HG03060 (cell line): ENCODE measurements around the gene STK39.
A peak's percentile ranks its signal among the peaks of the same experiment; 100 is the strongest.

Experiments used
- ATAC-seq: cut with Tn5 transposase; IDR thresholded peaks from one replicate; pipeline ENCODE4 v1.9.1; 2021; ENCODE audit warnings: low read depth, moderate number of reproducible peaks; ENCODE audit not compliant: unreplicated experiment

The STK39 gene

DNA sequence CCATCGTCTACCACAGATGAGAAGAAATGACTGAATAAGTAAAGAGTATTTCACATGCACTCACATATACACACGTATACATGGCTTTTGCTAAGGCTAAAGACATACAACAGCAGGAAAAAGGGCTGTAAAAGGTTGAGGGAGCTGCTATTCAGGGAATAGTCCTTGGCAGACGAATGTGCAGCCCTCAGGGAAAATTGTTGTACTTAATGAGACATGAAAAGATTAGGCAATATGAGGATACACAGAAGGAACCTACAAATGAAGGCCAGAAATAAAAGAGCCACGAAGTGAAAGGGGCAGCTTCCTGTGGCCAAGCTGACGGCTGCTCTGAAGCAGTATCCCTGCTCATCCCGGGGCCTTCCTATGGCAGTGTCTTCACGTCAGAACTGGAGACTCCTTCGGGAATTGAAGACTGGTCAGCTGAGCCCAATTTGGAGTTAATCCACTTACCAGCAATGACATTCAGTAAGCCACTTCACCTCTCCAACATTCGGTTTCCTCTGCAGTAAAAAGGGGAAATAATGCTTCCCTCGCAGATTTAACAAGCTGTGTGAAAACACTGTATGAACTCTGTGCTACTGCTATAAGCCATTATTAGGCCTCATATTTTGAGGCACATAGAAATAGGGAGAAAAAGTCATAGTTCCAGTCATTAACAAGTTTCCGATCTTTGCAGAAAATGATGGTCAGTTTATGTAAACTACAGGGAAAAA, 221.8 kb downstream of the STK39 start:
- no peak for ATAC-seq

- no peak for ATAC-seq
Measured at GRCh38 chr2:168024459-168024858, 222.9 kb downstream of the STK39 start.

- ATAC-seq = no peak
Measured at GRCh38 chr2:168021800-168022587, 225.4 kb downstream of the STK39 start.

DNA sequence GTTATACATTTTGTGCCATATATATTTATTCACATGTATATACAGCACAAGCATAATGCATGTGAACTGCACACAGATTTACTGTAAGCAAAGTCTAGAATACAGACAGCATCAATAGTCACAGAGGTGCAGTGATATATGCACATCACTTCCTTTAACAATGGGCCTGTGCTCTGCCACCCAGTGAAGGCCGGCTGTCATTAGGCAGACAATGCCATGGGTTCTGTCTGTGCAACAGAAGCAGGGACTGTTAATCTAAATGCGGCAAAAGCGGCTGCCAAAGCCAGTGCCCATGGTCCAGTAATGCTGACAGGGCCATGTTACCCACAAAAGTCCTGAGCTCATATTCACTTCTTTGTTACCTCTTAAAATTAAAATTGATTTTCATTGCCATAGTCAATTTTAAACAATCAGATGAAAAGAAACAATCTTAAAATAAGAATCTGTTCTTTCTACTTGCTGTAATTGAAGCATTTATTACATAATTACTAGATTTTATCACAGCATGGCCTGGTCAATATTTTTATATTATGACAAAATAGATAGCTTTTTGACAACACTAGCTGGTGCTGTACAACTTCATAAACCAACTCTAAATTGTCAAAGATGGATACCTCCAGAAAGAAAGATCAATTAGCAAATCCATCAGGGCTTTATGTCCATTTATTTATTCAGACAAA, 232.0 kb downstream of the STK39 start:
- no peak for ATAC-seq

- no peak for ATAC-seq
Measured at GRCh38 chr2:168009900-168010299, 237.5 kb downstream of the STK39 start.

DNA sequence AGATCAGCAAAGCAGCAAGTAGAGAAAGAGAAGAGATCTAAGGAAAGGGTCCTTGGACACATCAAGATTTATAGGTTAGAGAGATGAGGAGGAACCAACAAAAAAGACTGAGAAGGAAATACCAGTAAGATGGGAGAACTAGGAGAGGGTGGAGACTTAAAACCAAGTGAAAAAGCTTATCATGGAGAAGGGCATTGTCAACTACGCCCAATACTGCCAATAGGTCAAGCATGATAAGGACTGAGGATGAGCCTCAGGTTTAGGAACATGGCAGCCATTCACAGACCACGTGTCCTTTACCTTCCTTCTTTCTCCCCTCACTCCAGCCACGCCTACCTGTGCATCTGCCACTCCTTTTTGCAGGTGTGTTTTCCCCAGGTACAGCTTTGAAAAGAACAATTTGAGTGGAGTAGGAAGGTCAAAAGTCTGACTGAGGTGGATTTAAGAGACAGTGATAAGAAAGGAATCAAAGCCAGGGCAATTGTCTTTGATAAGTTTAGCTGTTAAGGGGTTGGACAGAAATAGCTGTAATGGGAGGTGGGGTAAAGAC, 238.7 kb downstream of the STK39 start:
- no peak for ATAC-seq

- no peak for ATAC-seq
Measured at GRCh38 chr2:168006498-168006897, 240.9 kb downstream of the STK39 start.

DNA sequence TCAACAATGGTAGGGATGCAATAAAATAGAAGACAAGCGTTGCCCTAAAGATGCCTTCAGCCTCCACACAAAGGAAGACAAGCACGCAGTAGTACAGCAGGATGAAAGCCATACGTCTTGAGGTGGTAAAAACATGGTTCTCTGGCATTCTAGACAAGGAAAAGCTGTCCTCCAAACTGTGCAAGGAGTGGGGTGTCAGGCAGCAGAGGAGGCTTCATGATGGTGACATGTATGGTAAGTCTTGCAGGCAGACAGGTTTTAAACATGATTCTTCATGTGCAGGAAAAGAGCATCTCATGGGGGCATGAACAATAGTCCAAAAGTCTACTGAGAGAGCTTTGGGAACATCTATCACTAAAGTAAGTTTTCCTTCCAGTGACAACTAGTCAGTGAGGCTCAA, 241.8 kb downstream of the STK39 start:
- ATAC-seq = no peak

DNA sequence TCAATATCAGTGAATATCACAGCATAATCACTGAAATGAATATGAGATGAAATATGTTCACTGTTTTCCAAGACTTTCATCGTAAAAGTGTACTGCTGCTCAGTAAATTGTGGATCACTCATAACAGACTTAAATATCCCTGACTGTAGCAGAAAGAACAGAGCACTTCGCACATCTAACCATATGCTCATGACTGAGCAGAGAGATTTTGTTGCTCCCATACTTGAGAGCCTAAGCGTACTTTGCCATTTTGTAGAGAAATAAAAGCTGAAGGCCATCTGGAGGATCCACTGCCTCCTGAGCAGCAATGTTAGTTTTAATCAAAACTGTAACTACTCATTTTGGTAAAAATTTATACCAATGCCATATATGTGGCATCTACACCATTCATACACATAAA, 243.5 kb downstream of the STK39 start:
- no peak for ATAC-seq

- peak; percentile 78 for ATAC-seq
Measured at GRCh38 chr2:168002021-168002553, 245.3 kb downstream of the STK39 start.

- no peak for ATAC-seq
Measured at GRCh38 chr2:167992278-167992677, 255.1 kb downstream of the STK39 start.

- no peak for ATAC-seq
Measured at GRCh38 chr2:167990062-167990461, 257.3 kb downstream of the STK39 start.

GRCh38 chr2:167988296-167988695, 259.1 kb downstream of the STK39 start:
- no peak for ATAC-seq

- no peak for ATAC-seq
Measured at GRCh38 chr2:167987558-167987957, 259.8 kb downstream of the STK39 start.

GRCh38 chr2:167987026-167987425, 260.4 kb downstream of the STK39 start:
- ATAC-seq = no peak

DNA sequence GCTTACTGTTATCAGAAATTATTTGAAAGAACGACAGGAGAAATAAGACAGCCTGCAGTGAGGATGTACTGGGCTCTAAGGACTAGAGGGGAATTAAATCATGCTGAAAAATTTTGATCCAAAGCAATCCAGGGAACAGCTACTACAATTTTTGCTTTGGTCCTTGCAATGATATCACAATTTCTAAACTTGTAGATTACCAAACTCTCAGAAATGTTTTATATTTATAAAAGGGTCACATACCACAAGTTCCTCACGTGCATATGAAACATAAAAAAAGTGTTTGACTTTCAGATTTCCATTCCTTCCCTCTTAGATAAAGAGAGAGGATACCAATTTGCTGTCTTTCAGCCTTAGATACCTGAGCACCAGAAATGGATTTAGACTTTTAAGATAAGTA, 261.2 kb downstream of the STK39 start:
- ATAC-seq = no peak

GRCh38 chr2:167981945-167982344, 265.4 kb downstream of the STK39 start:
- ATAC-seq = no peak

GRCh38 chr2:167980439-167980838, 267.0 kb downstream of the STK39 start:
- no peak for ATAC-seq

DNA sequence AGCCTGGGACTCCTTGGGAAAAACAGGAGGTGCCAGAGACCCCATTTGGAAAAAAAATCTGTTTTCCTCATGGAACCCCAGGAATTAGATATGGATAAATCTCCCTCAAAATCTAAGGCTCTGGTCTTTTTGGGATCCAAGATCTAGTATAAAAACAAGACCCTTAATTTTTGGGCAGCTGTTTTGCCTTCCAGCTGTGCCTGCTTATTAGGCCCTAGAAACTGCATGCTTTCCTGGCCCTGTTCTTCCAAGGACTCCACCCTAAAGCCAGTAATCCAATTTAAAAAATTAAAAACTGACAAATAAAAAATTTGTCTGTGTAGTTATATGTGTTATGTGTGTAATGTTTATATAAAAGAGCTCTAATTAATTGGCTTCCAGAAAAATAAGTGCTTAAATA, 274.6 kb downstream of the STK39 start:
- ATAC-seq = no peak

DNA sequence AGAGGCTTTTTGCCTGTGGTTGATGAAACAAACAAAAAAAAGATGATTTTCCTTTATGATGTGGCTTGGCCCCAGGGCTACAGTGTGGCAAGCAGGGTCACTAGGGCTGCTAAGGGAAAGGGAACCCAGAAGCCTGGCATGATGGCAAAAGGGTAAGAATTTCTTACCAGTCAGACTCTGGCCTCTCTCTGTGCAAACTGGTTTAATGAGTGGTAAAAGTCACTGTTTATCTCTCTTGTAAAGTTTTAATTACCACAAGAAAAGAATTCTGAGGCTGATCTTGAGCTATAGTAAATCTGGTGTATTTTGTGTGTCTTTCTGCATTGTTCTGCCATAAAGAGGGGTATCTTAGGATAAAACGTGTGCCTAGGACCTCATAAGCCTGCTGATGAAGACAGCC, 275.4 kb downstream of the STK39 start:
- no peak for ATAC-seq
